GM12874 (cell line): Measurements from ENCODE around the gene OPTN.

Source experiments
- CTCF ChIP-seq: IDR thresholded peaks from 2 replicates; pipeline ENCODE4 v1.5.1; 2011; ENCODE audit warnings: low read depth, mild to moderate bottlenecking, control low read depth, low read length, moderate library complexity; ENCODE audit not compliant: insufficient read depth

Gene OPTN

DNA sequence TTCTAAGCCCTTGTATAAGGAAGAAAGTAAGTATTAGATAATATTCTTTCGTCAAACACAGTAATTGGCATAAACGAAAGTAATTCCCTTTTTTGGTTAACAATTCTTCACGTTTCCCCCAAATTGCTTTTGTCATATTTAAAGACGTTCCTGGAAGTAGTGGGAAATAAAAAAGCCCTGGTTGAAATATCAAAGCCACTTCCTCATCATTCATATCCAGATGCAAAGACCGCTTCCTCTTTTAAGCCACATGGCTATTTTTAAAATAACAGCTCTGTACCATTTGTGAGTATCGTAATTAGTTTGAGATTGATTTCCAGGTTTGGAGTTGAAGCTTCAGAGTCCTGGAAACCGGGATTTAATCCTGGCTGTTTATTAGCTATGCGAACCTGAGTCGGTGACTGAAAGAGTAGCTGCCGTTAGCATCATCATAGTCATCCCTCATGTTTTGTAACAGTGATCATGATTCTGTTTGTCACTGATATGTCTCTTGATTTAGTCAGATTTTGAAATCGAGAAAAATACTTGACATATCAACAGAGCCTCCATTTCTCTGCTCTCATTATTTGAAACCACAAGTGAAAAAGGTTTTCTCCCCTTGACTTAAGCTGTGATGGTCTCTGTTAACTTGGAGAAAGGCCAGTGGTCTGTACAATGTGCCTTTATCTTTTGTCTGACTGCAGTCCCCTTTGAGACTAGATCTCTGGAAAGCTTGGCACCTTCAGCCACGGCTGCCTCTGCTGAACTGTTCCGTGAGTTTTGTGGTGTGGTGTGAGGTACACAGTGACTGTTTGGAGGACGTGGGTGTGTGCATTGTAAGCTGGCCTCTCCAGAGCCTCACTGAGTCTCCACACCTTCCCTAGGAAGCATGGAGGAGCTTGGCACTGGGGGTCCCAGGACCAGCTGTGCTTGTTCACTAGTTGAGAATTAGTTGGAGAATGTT is 18.1 kb downstream of the OPTN start:
- no peak for TF ChIP-seq CTCF

GRCh38 chr10:13118784-13119410 is 18.9 kb downstream of the OPTN start:
- TF ChIP-seq CTCF, result no peak

DNA sequence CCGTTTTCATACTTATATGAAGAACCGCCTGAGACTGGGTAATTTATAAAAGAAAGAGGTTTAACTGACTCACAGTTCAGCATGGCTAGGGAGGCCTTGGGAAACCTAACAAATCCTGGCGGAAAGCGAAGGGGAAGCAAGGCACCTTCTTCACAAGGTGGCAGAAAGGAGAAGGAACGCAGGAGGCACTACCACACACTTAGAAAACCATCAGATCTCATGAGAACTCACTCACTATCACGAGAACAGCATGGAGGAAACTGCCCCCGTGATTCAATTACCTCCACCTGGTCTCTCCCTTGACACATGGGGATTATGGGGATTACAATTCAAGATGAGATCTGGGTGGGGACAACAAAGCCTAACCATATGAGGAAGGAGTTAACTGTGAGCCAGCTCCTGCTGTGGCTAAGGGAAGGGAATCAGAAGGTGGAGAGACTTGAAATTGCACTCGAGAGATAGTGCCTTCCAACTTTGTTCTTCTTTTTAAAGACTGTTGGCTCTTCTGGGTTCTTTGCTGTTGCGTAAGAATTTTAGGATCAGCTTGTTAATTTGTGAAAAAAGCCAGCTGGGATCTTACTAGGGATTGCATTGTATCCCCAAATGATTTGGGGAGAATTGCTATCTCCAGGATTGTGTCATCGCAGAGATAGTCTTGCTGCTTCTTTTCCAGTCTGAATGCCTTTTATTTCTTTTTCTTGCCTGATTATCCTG is 21.0 kb downstream of the OPTN start:
- TF ChIP-seq CTCF, result no peak

- no peak for TF ChIP-seq CTCF
These were observed 21.5 kb downstream of the OPTN start for GRCh38 chr10:13121500-13121854.

GRCh38 chr10:13136651-13137050 is 36.7 kb downstream of the OPTN start:
- TF ChIP-seq CTCF, result no peak

DNA sequence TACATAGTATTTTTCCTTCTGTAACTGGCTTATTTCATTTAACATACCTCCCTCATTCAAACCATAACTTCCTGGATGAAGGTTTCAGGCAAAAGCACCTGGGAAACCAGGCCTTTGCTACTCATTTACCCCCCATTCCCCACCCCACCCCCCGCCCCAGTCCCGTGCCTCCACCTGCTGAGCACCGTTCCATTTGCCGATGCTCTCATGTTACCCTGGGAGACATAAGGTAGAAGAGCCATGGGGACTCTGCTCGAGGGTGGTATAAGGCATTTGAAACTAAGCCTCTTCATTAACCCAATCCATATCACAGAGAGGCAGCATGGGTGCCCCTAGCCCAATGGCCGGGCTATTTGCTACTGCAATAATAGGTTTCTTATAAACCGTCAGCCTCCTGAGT is 39.2 kb downstream of the OPTN start:
- no peak for TF ChIP-seq CTCF

- no peak for TF ChIP-seq CTCF
These were observed 39.7 kb downstream of the OPTN start for GRCh38 chr10:13139676-13140075.
